Measurements from ENCODE around the gene PCCA.

DNA sequence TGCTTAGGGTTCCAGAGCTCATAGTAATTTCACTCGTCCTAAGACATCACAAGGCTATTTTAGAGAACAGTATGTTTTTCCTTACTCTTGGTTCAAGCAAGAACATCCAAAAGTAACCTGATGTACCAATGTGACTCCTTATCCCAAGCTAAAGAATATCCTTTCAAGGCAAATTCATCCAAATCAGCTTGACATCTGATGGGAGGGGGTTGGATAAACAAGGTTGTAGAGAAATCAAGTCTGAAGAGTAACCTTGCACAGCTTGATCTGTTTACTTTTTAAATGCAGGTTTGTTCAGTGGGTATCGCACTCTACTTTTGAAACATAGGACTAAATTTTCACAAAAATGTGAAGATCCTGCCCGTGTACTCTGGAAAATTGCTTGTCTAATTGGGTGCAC lies 298.5 kb downstream of the PCCA start:
- TF ChIP-seq, protein P1, sequence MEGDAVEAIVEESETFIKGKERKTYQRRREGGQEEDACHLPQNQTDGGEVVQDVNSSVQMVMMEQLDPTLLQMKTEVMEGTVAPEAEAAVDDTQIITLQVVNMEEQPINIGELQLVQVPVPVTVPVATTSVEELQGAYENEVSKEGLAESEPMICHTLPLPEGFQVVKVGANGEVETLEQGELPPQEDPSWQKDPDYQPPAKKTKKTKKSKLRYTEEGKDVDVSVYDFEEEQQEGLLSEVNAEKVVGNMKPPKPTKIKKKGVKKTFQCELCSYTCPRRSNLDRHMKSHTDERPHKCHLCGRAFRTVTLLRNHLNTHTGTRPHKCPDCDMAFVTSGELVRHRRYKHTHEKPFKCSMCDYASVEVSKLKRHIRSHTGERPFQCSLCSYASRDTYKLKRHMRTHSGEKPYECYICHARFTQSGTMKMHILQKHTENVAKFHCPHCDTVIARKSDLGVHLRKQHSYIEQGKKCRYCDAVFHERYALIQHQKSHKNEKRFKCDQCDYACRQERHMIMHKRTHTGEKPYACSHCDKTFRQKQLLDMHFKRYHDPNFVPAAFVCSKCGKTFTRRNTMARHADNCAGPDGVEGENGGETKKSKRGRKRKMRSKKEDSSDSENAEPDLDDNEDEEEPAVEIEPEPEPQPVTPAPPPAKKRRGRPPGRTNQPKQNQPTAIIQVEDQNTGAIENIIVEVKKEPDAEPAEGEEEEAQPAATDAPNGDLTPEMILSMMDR (IDR thresholded peaks at IDR 0.05; ENCODE audit: extremely low read depth in 1 of 2, insufficient read depth in 1 of 2, low read depth in 1 of 2, low read length in 2 of 2): no peak
- TF ChIP-seq EZH2 (IDR thresholded peaks at IDR 0.05; ENCODE audit: borderline replicate concordance, low read depth, low read length, severe bottlenecking): no peak
- TF ChIP-seq POLR2A (IDR thresholded peaks at IDR 0.05; ENCODE audit: low read depth, low read length): no peak
- no peak for TF ChIP-seq MYC (IDR thresholded peaks at IDR 0.05; ENCODE audit: low read depth, low read length)
- TF ChIP-seq, protein P2, sequence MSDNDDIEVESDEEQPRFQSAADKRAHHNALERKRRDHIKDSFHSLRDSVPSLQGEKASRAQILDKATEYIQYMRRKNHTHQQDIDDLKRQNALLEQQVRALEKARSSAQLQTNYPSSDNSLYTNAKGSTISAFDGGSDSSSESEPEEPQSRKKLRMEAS (IDR thresholded peaks at IDR 0.05; ENCODE audit: insufficient read depth, insufficient read length): no peak
- TF ChIP-seq POLR2AphosphoS5 (IDR thresholded peaks at IDR 0.05; ENCODE audit: insufficient read depth, low read depth, low read length): no peak
